OCI-LY3 (cell line): ENCODE data around the gene PCGF6.
"Not testable (repeated sequence)": the region's sequence is repeated elsewhere in the genome, so short reads cannot be mapped to it uniquely, and the experiment has no call there.

Experiments
- H2AFZ ChIP-seq: fragments of 200-600, 300-600 bp; shearing (Covaris generic); 2 replicates; pipeline ENCODE4 v1.6.0; 2014; ENCODE audit warnings: antibody characterized with exemption, low read depth, low read length
- H3K27ac ChIP-seq: fragments of 200-600, 300-600 bp; sonication (generic); 2 replicates; pipeline ENCODE4 v1.5.1; 2014; ENCODE audit warnings: mild to moderate bottlenecking, low read length, moderate library complexity, mixed read lengths
- H3K27me3 ChIP-seq: fragments of 200-600, 300-600 bp; sonication (generic); 2 replicates; pipeline ENCODE4 v1.6.1; 2014; ENCODE audit warnings: low read depth, low read length, mixed read lengths
- H3K36me3 ChIP-seq: fragments of 200-600, 300-600 bp; sonication (generic); replicated peaks from 2 replicates; pipeline ENCODE3; 2014; ENCODE audit warnings: low read depth, low read length, mixed read lengths
- H3K4me1 ChIP-seq: fragments of 300-600, 200-600 bp; sonication (generic); 2 replicates; pipeline ENCODE4 v1.6.1; 2014; ENCODE audit warnings: low read length, mixed read lengths
- H3K4me2 ChIP-seq: fragments of 200-600, 300-600 bp; sonication (generic); 2 replicates; pipeline ENCODE4 v1.6.1; 2014; ENCODE audit warnings: low read length, mixed read lengths
- H3K4me3 ChIP-seq: fragments of 300-600, 200-600 bp; sonication (generic); 2 replicates; pipeline ENCODE4 v1.5.1; 2014; ENCODE audit warnings: antibody characterized with exemption, mild to moderate bottlenecking, low read length, moderate library complexity
- H3K79me2 ChIP-seq: fragments of 300-600, 200-600 bp; shearing (Covaris generic); 2 replicates; pipeline ENCODE4 v1.6.1; 2014; ENCODE audit warnings: mild to moderate bottlenecking, low read length, mixed read lengths
- H3K9ac ChIP-seq: fragments of 300-600, 200-600 bp; shearing (Covaris generic); 2 replicates; pipeline ENCODE4 v1.6.0; 2014; ENCODE audit warnings: mild to moderate bottlenecking, low read length, moderate library complexity
- H3K9me3 ChIP-seq: fragments of 200-600, 300-600 bp; shearing (Covaris generic); 2 replicates; pipeline ENCODE4 v1.6.1; 2014; ENCODE audit warnings: low read length, mixed read lengths; ENCODE audit not compliant: insufficient read depth
- H4K20me1 ChIP-seq: fragments of 200-600, 300-600 bp; sonication (generic); 2 replicates; pipeline ENCODE4 v1.6.1; 2016; ENCODE audit warnings: low read length, mixed read lengths; ENCODE audit not compliant: insufficient read depth
- CTCF ChIP-seq: fragments of 200-600, 300-600 bp; sonication (generic); IDR thresholded peaks from 2 replicates; pipeline ENCODE4 v1.5.1; 2014; ENCODE audit warnings: antibody characterized with exemption, low read length, low read depth
- EZH2phosphoT487 ChIP-seq: fragments of 200-600 bp; shearing (Covaris generic); IDR thresholded peaks from 2 replicates; pipeline ENCODE4 v1.6.1; 2018; ENCODE audit warnings: antibody characterized with exemption, mixed run types, low read depth

PCGF6 gene

GRCh38 chr10:103273041-103273441 is 77.9 kb downstream of the PCGF6 start:
- no peaks in the 10 kb centered on the region for H3K36me3 ChIP-seq
- no peaks in the 10 kb centered on the region for H3K4me1 ChIP-seq
- H3K27ac ChIP-seq: no peak overlapping the region
- no peak overlapping the region for H2AFZ ChIP-seq
- no peaks in the 10 kb centered on the region for H3K27me3 ChIP-seq
- no peak overlapping the region for H3K4me3 ChIP-seq
- no peak overlapping the region for H3K9ac ChIP-seq
- H4K20me1 ChIP-seq: no peaks in the 10 kb centered on the region
- H3K4me2 ChIP-seq: no peak overlapping the region
- TF ChIP-seq CTCF (no peak), EZH2phosphoT487 (no peak)
- H3K79me2 ChIP-seq: no peaks in the 10 kb centered on the region
- no peaks in the 10 kb centered on the region for H3K9me3 ChIP-seq

DNA sequence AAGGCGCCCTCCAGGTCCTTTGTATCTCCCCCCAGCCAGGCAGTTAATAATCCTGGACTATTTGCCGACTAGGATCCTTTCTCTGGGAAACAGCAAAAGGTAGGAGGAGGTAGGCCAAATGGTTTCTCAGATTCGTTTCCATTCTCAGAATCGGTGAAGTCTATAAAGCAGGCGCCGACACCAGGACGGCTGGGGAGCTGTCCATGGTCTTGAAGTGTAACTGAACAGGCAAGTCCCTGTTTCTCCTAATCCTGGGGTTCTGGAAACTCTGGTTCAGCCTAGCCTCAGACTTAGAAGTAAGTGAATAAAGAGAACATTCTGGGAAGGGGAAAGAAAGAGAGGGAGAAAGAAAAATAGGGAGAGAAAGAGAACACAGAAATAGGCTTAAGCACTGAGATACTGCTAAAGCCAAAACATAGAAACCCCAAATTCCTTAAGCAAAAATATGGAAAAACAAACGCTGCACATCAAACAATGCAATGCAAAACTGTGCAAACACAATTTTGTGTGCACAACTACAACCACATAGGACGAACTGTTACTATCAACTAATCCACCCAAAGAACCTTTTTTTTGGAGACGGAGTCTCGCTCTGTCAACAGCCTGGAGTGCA is 85.1 kb downstream of the PCGF6 start:
- Histone ChIP-seq H3K79me2 (no peaks in the 10 kb centered on the region), H2AFZ (no peak overlapping the region), H3K4me1 (no peaks in the 10 kb centered on the region), H3K27ac (no peak overlapping the region), H3K27me3 (no peaks in the 10 kb centered on the region), H3K4me3 (no peak overlapping the region), H4K20me1 (no peaks in the 10 kb centered on the region), H3K4me2 (no peak overlapping the region), H3K36me3 (no peaks in the 10 kb centered on the region), H3K9me3 (no peaks in the 10 kb centered on the region), H3K9ac (no peak overlapping the region)
- TF ChIP-seq EZH2phosphoT487: no peak
- TF ChIP-seq CTCF: no peak

- H4K20me1 ChIP-seq: no peaks in the 10 kb centered on the region
- no peak overlapping the region for H3K27ac ChIP-seq
- TF ChIP-seq CTCF (no peak), EZH2phosphoT487 (no peak)
- no peaks in the 10 kb centered on the region for H3K36me3 ChIP-seq
- no peaks in the 10 kb centered on the region for H3K9me3 ChIP-seq
- no peak overlapping the region for H3K9ac ChIP-seq
- no peaks in the 10 kb centered on the region for H3K79me2 ChIP-seq
- no peak overlapping the region for H2AFZ ChIP-seq
- H3K4me2 ChIP-seq: no peak overlapping the region
- H3K4me3 ChIP-seq: no peak overlapping the region
- no peaks in the 10 kb centered on the region for H3K27me3 ChIP-seq
- no peaks in the 10 kb centered on the region for H3K4me1 ChIP-seq
Observed at GRCh38 chr10:103262229-103262628, 88.7 kb downstream of the PCGF6 start.

GRCh38 chr10:103259989-103260388 is 91.0 kb downstream of the PCGF6 start:
- H3K4me2 ChIP-seq: no peak overlapping the region
- no peaks in the 10 kb centered on the region for H3K36me3 ChIP-seq
- no peaks in the 10 kb centered on the region for H3K79me2 ChIP-seq
- H3K27ac ChIP-seq: no peak overlapping the region
- H3K27me3 ChIP-seq: no peaks in the 10 kb centered on the region
- no peaks in the 10 kb centered on the region for H3K4me1 ChIP-seq
- H2AFZ ChIP-seq: no peak overlapping the region
- no peak overlapping the region for H3K9ac ChIP-seq
- no peaks in the 10 kb centered on the region for H3K9me3 ChIP-seq
- no peak overlapping the region for H3K4me3 ChIP-seq
- TF ChIP-seq EZH2phosphoT487 (no peak), CTCF (no peak)
- H4K20me1 ChIP-seq: no peaks in the 10 kb centered on the region

- not testable (repeated sequence) for H3K79me2 ChIP-seq, H3K27me3 ChIP-seq, H3K4me1 ChIP-seq, H3K36me3 ChIP-seq, H3K27ac ChIP-seq, H3K4me3 ChIP-seq, H2AFZ ChIP-seq, H3K9me3 ChIP-seq, H3K9ac ChIP-seq, H3K4me2 ChIP-seq, H4K20me1 ChIP-seq
Observed at GRCh38 chr10:103258928-103259327, 92.0 kb downstream of the PCGF6 start.
